Measurements from ENCODE around the gene IFT22.
"Not testable (repeated sequence)": the region's sequence is repeated elsewhere in the genome, so short reads cannot be mapped to it uniquely, and the experiment has no call there.

Gene IFT22

DNA sequence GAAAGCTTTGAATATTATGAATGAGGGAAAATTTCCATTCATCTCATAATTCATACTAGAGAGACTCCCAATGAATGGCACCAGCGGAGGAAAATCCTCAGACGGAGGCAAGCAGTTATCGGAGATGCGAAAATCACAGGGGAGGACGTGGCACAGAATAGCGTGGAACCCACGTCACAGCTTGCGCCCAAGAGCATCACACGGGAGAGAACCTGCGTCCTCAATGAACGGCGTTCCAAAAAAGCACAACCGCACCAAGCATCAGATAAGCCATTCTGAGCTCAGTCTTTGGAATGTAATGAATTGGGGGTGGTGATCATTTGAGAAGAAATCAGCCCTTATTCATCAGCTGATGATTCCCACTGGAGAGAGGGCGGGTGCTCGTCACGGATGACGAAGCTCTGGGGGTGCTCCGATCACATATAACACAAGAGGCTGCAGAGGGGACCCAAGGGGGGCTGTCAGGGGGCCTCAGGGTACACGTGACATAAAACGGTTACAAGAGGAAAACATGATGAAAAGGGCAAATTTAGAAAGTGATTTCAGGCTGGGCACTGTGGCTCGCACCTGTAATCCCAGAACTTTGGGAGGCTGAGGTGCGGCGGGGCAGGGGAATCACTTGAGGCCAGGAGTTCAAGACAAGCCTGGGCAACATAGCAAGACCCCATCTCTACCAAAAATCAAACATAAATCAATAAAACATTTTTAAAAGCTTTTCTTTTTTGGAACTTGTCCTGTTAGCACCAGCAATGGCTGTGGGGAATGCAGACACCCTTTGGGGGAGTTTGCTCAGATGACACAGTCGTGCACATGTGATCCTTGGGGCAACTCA lies 42.9 kb downstream of the IFT22 start:
- DNase-seq (ENCODE audit: low read depth in 1 of 2, low spot score in 1 of 2): no peak

DNA sequence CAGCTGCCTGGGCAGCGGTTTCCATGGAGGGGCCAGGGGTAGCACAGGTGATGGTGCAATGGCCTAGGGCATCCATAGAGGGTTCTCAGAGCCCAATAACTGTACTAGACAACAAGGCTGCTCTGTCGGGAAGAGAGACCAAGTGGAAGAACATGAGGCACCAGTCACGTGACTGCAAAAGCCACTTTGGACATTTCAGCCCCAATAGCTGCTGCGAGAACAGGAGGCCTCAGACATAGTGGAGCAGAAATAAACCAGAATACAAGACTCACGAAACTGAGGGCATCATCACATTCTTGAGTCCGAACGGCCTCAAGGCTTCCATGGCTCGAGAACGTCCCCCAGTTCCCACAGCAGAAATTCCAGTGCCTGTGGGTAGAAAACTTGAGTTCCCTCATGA lies 44.5 kb downstream of the IFT22 start:
- no peak for DNase-seq (ENCODE audit: low read depth in 1 of 2, low spot score in 1 of 2)

DNA sequence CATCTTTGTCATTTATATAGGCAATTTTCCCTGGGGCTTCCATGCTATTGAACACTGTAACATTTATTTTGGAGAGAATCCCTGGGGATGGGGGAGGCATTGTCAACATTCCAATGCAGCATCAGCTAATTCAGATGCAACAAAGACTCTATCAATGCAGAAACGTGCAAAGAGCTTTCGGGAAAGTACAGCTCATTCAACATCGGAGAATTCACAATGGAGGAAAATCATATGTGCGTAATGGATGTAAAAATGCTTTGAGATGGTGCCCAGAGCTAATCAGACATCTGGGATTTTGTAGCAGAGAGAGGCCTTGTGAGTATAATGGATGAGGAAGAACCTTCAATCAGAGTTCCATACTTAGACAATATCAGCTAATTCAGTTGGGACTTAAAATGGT lies 48.4 kb downstream of the IFT22 start:
- no peak for DNase-seq (ENCODE audit: low read depth in 1 of 2, low spot score in 1 of 2)

DNA sequence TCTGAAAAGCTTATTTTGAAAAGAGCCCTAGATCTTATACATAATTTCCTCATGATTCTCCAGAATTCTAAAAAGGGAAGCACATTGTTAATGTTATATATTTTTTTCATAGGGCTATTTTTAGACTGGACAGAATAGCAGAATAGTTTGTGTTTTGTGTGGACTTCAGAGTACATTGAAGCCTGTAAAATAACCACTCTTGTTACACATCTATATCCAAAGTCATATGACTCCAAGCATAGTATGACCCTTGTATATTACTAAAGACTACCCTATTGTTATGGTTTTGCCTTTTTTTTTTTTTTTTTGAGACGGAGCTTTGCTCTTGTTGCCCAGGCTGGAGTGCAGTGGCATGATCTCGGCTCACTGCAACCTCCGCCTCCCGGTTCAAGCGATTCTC lies 50.6 kb downstream of the IFT22 start:
- no peak for DNase-seq (ENCODE audit: low read depth in 1 of 2, low spot score in 1 of 2)

DNA sequence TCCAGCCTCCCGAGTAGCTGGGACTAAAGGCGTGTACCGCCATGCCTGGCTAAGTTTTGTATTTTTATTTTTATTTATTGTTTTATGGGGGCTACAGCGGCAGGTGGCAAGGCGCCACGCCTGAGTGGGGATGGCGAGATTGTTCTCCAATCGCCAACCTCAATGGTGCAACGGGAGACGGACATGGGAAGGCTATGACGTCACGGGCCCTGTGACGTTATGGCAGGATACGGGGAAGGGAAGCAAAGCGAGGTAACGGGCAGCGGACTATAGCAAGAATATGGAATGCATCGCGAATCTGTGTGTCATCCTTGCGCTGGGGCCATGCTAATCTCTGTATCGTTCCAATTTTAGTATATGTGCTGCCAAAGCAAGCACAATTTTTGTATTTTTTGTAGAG lies 51.9 kb downstream of the IFT22 start:
- no peak for DNase-seq (ENCODE audit: low read depth in 1 of 2, low spot score in 1 of 2)

DNA sequence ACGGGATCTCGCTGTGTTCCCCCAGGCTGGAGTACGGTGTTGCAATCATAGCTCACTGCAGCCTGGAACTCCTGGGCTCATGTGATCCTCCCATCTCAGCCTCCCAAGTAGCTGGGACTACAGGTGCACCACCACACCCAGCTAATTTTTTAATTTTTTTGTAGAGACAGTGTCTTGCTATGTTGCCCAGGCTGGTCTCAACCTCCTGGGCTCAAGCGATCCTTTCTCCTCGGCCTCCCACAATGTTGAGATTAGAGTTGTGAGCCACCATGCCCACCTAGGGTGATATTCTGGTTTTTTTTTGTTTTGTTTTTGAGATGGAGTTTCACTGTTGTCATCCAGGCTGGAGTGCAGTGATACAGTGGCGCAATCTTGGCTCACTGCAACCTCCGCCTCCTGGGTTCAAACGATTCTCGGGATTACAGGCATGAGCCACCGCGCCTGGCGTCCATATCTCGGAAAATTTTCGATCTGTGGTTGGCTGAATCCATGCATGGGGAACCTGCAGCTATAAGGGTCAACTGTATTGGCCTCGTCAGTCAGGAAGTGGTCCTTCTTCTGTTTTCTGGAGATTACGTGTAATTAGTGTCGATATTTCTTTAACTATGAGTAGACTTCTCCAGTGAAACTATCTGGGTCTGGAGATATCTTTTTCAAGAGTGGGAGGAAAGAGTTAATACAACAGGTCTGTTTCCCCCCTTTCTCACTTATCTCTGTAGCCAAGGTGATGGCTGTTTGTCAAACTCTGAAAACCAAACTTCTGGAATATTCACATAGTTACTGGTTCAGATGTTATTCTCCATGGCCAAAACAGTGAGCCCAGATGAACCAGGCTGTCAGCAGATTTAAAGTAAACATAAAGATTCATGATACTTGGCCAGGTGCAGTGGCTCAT lies 55.7 kb downstream of the IFT22 start:
- DNase-seq (ENCODE audit: low read depth in 1 of 2, low spot score in 1 of 2): no peak

DNA sequence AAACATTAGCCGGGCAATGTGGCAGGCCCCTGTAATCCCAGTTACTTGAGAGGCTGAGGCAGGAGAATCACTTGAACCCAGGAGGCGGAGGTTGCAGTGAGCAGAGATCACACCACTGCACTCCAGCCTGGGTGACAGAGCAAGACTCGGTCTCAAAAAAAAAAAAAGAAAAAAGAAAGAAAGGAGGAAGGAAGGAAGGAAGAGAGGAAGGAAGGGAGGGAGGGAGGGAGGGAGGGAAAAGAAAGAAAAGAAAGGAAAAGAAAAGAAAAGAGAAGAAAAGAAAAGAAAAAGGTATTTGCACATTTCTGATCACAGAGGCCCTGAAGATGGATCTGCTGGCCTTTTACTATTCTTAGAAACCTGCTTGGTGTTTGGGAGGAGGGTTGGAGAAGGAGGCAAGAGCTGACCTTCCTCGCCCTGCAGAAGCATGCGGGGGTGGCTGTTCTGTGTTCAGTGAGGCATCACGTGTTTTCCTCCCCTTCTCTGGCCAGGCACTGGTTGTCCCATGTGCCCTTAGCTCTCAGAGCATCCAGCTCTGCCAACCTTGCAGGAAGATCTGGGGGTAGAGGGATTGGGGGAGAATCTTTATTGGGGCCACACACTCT lies 57.4 kb downstream of the IFT22 start:
- DNase-seq (ENCODE audit: low read depth in 1 of 2, low spot score in 1 of 2): not testable (repeated sequence)
